Endothelial cell (in vitro differentiated cells): ENCODE measurements around the gene OR6N2. TPM values are rescaled to one million over a fixed set of nuclear protein-coding genes. Genes with fewer than 3 reads are reported as not detected.

Experiments used
- DNase-seq: peaks from one replicate; pipeline ENCODE4 v3.0.0; 2021; ENCODE audit warnings: low spot score
- H3K27ac Mint-ChIP-seq: one replicate; pipeline ENCODE4 v1.8.0; 2021; ENCODE audit warnings: mixed read lengths, inconsistent platforms; ENCODE audit not compliant: unreplicated experiment
- H3K27me3 Mint-ChIP-seq: one replicate; pipeline ENCODE4 v1.8.0; 2021; ENCODE audit warnings: mild to moderate bottlenecking, moderate library complexity, mixed read lengths, inconsistent platforms; ENCODE audit not compliant: unreplicated experiment
- H3K36me3 Mint-ChIP-seq: one replicate; pipeline ENCODE4 v1.8.0; 2021; ENCODE audit warnings: mild to moderate bottlenecking, low read depth, mixed read lengths, inconsistent platforms; ENCODE audit not compliant: unreplicated experiment
- H3K4me1 Mint-ChIP-seq: one replicate; pipeline ENCODE4 v1.8.0; 2021; ENCODE audit warnings: mild to moderate bottlenecking, mixed read lengths, inconsistent platforms; ENCODE audit not compliant: unreplicated experiment
- H3K4me3 Mint-ChIP-seq: one replicate; pipeline ENCODE4 v1.8.0; 2021; ENCODE audit warnings: mild to moderate bottlenecking, mixed read lengths, inconsistent platforms; ENCODE audit not compliant: unreplicated experiment
- H3K9me3 Mint-ChIP-seq: one replicate; pipeline ENCODE4 v1.8.0; 2021; ENCODE audit warnings: mixed read lengths, inconsistent platforms; ENCODE audit not compliant: unreplicated experiment
- total RNA-seq: library from RNA; stranded (reverse); fragmentation: NEBNext Ultra II Directional; extraction: Animal tissue kit (Norgen Biotek cat#: 25700); gene quantifications from one replicate; pipeline ENCODE4 v1.2.1, GENCODE V29; 2021; ENCODE audit not compliant: unreplicated experiment
- TF ChIP-seq, protein P1 (sequence below): fragments of 200-600 bp; sonication (generic); IDR thresholded peaks from one replicate; pipeline ENCODE4 v1.5.0; 2021; ENCODE audit warnings: antibody characterized with exemption; ENCODE audit not compliant: unreplicated experiment

The OR6N2 gene
- total RNA-seq, 1 donor from 2014 or later, result not detected

DNA sequence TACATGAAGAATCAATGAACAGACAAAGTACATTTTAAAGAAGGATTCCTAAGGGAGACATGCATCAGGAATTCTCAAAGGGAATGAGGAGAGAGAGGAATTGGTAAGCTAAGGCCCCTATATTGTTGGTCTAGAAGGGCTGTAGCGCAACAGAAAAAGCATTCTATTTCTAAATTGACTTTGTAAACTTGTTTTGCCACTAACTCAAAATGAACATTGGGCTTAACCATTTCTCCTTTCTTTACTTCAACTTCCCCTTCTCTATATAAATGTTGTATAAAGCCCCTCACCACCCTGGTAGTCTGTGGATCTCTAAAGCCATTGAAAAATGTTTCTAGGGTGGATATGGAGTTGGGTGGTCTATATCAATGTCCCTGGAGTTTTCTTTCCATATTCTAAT lies 20.4 kb upstream of the OR6N2 start:
- peaks cover 2% of the 10 kb centered on the region for H3K27me3 Mint-ChIP-seq
- no peaks in the 10 kb centered on the region for H3K36me3 Mint-ChIP-seq
- H3K4me3 Mint-ChIP-seq, result no peak overlapping the region
- TF ChIP-seq, protein P1, sequence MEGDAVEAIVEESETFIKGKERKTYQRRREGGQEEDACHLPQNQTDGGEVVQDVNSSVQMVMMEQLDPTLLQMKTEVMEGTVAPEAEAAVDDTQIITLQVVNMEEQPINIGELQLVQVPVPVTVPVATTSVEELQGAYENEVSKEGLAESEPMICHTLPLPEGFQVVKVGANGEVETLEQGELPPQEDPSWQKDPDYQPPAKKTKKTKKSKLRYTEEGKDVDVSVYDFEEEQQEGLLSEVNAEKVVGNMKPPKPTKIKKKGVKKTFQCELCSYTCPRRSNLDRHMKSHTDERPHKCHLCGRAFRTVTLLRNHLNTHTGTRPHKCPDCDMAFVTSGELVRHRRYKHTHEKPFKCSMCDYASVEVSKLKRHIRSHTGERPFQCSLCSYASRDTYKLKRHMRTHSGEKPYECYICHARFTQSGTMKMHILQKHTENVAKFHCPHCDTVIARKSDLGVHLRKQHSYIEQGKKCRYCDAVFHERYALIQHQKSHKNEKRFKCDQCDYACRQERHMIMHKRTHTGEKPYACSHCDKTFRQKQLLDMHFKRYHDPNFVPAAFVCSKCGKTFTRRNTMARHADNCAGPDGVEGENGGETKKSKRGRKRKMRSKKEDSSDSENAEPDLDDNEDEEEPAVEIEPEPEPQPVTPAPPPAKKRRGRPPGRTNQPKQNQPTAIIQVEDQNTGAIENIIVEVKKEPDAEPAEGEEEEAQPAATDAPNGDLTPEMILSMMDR, result no peak
- no peaks in the 10 kb centered on the region for H3K9me3 Mint-ChIP-seq
- no peaks in the 10 kb centered on the region for H3K4me1 Mint-ChIP-seq
- H3K27ac Mint-ChIP-seq, result no peak overlapping the region
- no peak for DNase-seq

DNA sequence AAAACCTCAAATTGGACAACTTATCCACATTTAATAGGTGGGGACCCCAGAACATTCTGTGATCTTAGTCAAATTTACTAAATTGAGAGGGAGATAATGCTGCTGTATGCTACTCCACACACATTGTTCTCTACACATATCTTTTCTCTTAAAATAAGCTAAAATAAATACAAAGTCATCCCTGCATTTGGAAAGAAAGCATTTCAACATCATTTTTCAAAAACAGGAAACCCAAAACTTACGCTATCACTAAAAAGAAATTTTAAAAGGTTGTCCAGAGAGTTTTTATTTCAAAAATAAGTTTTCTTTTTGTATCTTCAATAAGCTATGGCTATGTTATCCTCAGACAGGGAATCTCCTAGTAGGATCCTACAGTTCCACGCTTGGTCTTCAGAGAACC lies 19.5 kb upstream of the OR6N2 start:
- TF ChIP-seq, protein P1, result no peak
- H3K36me3 Mint-ChIP-seq, result no peaks in the 10 kb centered on the region
- no peak overlapping the region for H3K4me3 Mint-ChIP-seq
- H3K9me3 Mint-ChIP-seq, result no peaks in the 10 kb centered on the region
- H3K4me1 Mint-ChIP-seq, result no peaks in the 10 kb centered on the region
- H3K27ac Mint-ChIP-seq, result no peak overlapping the region
- DNase-seq, result no peak
- peaks cover 4% of the 10 kb centered on the region for H3K27me3 Mint-ChIP-seq

DNA sequence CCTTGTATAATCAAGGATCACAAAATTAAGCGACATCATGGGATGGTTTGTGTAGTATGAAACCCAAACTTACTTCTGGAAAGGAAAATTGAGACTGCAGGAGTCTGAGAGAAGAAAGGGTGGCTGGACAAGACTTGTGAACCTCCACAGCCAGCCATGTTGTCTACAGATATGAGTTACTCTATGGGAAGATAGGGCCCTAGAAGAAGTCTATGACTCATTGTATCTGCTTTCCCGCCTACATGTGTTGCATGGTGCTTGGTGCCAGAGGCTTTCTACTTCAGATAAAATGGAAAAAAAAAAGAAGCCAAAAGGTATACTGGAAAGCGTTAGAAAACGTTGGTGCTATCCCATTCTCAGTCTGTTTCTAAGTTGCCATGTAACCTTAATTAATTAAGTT lies 18.7 kb upstream of the OR6N2 start:
- Mint-ChIP-seq H3K27ac (no peak overlapping the region), H3K27me3 (peaks cover 4% of the 10 kb centered on the region), H3K36me3 (no peaks in the 10 kb centered on the region), H3K4me3 (no peak overlapping the region), H3K4me1 (no peaks in the 10 kb centered on the region), H3K9me3 (no peaks in the 10 kb centered on the region)
- no peak for DNase-seq
- TF ChIP-seq, protein P1, result no peak

DNA sequence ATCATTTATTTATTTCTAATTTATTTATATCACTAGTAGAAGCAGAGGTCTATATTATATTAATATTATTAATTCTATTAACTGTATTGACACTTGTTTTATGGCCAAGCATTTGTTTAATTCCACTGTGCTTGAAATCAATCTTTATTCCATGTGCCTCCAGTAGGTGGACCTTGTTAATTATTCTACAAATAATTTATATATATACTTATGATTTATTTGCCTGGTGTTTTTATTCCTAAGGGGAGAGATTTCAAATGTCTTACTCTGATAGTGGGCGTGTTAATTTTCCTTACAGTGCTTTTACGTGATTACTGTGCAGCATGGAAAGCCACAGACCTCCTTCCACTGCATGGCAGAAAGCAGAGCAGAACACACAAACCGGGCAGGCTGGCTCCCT lies 17.5 kb upstream of the OR6N2 start:
- Mint-ChIP-seq H3K36me3 (no peaks in the 10 kb centered on the region), H3K4me1 (no peaks in the 10 kb centered on the region), H3K4me3 (no peak overlapping the region), H3K27me3 (peaks cover 4% of the 10 kb centered on the region), H3K9me3 (no peaks in the 10 kb centered on the region), H3K27ac (no peak overlapping the region)
- DNase-seq, result no peak
- TF ChIP-seq, protein P1, result peak; percentile 50

DNA sequence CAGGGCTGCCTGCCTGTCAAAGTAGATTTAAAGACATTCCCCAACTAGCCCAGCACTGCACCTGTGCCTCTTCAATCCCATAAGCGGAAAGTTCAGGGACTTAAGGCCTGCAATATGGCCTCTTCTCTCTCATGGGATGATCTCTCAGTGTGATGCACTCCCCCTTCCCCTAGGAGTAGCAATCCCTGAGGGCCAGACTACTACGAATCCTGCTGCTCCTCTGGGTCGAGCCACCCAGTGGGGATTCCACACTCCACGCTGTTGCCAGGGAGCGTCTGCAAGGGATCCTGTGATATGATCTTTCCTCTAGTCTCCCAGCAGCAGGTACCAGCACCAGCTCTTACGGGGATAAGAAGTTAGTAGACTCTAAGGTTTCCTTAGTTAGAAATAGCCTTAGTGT lies 13.2 kb upstream of the OR6N2 start:
- H3K27me3 Mint-ChIP-seq, result peaks cover 2% of the 10 kb centered on the region
- H3K27ac Mint-ChIP-seq, result no peak overlapping the region
- H3K4me1 Mint-ChIP-seq, result no peaks in the 10 kb centered on the region
- H3K4me3 Mint-ChIP-seq, result no peak overlapping the region
- no peaks in the 10 kb centered on the region for H3K36me3 Mint-ChIP-seq
- TF ChIP-seq, protein P1, result no peak
- no peak for DNase-seq
- H3K9me3 Mint-ChIP-seq, result no peaks in the 10 kb centered on the region
